K562 (cell line): Measurements from ENCODE around the gene FANCI.

Experiments
- ADNP ChIP-seq: fragments of 200-800 bp; sonication (Bioruptor generic); IDR thresholded peaks from 2 replicates; pipeline ENCODE4 v1.6.1; 2016; ENCODE audit warnings: missing genetic modification characterization, missing compliant biosample characterization
- BHLHE40 ChIP-seq: IDR thresholded peaks from 2 replicates; pipeline ENCODE4 v1.6.1; 2011; ENCODE audit warnings: low read length, improper control_type of control experiment
- CREB1 ChIP-seq, 2 experiments: sonication (generic) in 1 of 2; formaldehyde crosslinking in 1 of 2; IDR thresholded peaks; 2 replicates each; pipeline versions ENCODE4 v1.6.1 to v1.8.0; 2012 to 2022; ENCODE audit warnings: inconsistent platforms in 1 of 2, mild to moderate bottlenecking in 1 of 2, missing genetic modification reagents in 1 of 2, moderate library complexity in 1 of 2
- LARP7 ChIP-seq: fragments of 450-650 bp; IDR thresholded peaks from 2 replicates; pipeline ENCODE4 v1.6.1; 2016
- MITF ChIP-seq: IDR thresholded peaks from 2 replicates; pipeline ENCODE4 v1.6.1; 2014; ENCODE audit warnings: antibody characterized with exemption
- POLR2A ChIP-seq: fragments of 450-650 bp; conservative IDR thresholded peaks from 2 replicates; pipeline ENCODE4 v1.6.1; 2016
- POLR2AphosphoS5 ChIP-seq: IDR thresholded peaks from 2 replicates; pipeline ENCODE4 v1.6.1; 2011; ENCODE audit warnings: mild to moderate bottlenecking, low read depth, low read length, moderate library complexity; ENCODE audit not compliant: control insufficient read depth, insufficient read depth
- RB1 ChIP-seq: fragments of 450-650 bp; IDR thresholded peaks from 2 replicates; pipeline ENCODE4 v1.6.1; 2017; ENCODE audit warnings: low read depth, mild to moderate bottlenecking
- STAT5B ChIP-seq: fragments of 250-450 bp; sonication (Bioruptor Pico); IDR thresholded peaks from 2 replicates; pipeline ENCODE4 v1.8.0; 2021; ENCODE audit warnings: mild to moderate bottlenecking, inconsistent platforms
- TAF7 ChIP-seq: fragments of 450-650 bp; IDR thresholded peaks from 2 replicates; pipeline ENCODE4 v1.6.1; 2016; ENCODE audit warnings: missing genetic modification characterization, missing compliant biosample characterization
- ZBTB33 ChIP-seq: sonication (generic); formaldehyde crosslinking; IDR thresholded peaks from 2 replicates; pipeline ENCODE4 v1.8.1; 2023; ENCODE audit warnings: mild to moderate bottlenecking, missing genetic modification reagents
- ZHX1 ChIP-seq: fragments of 150-350 bp; conservative IDR thresholded peaks from 2 replicates; pipeline ENCODE4 v1.6.1; 2014; ENCODE audit warnings: low read length
- ZNF217 ChIP-seq: sonication (generic); formaldehyde crosslinking; IDR thresholded peaks from 2 replicates; pipeline ENCODE4 v1.8.0; 2022; ENCODE audit warnings: mild to moderate bottlenecking, missing genetic modification reagents

DNA sequence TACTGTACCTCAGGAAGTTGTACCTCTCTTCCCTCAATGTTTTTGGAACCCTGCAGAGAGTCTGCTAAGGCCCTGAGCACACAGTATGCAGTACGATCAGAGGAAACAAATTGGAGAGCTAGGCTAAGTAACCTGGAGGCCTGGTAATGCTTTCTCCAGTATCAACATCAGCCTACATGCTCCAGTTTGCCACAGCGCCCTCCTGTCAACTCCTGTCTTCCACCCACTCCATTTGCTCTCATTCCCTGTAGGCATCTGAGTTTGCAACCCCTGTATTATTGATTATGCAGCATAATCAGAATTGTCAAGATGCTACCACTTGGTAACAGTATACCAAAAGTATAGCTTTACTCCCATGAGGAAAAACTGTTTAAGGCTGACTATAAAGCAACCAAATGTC, 76.4 kb downstream of the FANCI start:
- no peak for TF ChIP-seq BHLHE40
- TF ChIP-seq ZBTB33, result no peak
- no peak for TF ChIP-seq CREB1 (IDR thresholded peaks at IDR 0.05)
- no peak for TF ChIP-seq CREB1 (CRISPR knock-in tag; IDR thresholded peaks at IDR 0.05)
- TF ChIP-seq STAT5B (CRISPR knock-in tag), result no peak
- TF ChIP-seq ZHX1, result no peak
- no peak for TF ChIP-seq LARP7
- no peak for TF ChIP-seq MITF
- no peak for TF ChIP-seq TAF7 (tag)
- no peak for TF ChIP-seq ZNF217 (CRISPR knock-in tag)
- TF ChIP-seq RB1, result no peak
- TF ChIP-seq ADNP (tag), result no peak
- TF ChIP-seq POLR2A, result no peak
- TF ChIP-seq POLR2AphosphoS5, result no peak
